Left lung (tissue), 10 donors: ENCODE measurements around the gene MOV10L1. TPM values are rescaled to one million over a fixed set of nuclear protein-coding genes. Genes with fewer than 3 reads are reported as not detected.

Experiments used
- ATAC-seq: fragments of 200-7000 bp; cut with Tn5 transposase; one replicate; pipeline ENCODE4 v1.9.1; 2020; ENCODE audit warnings: moderate library complexity
- DNase-seq, 4 donors: peaks; one replicate each; pipeline ENCODE4 v3.0.0-alpha.2; 2013 to 2020
- H3K27ac ChIP-seq, 2 donors: fragments of 200-600 bp; sonication (generic) in 1 of 2; one replicate each; pipeline versions ENCODE4 v1.5.0 to v1.8.0; 2020 to 2021
- H3K27me3 ChIP-seq, 2 donors: fragments of 200-600 bp; sonication (generic) in 1 of 2; one replicate each; pipeline versions ENCODE4 v1.5.0 to v1.8.0; 2020 to 2021
- H3K36me3 ChIP-seq, 2 donors: fragments of 200-600 bp; sonication (generic) in 1 of 2; one replicate each; pipeline versions ENCODE4 v1.5.0 to v1.8.0; 2020 to 2021
- H3K4me1 ChIP-seq, 2 donors: fragments of 200-600 bp; one replicate each; pipeline ENCODE4 v1.8.0; 2021
- H3K4me3 ChIP-seq, 2 donors: fragments of 200-600 bp; sonication (generic) in 1 of 2; one replicate each; pipeline versions ENCODE4 v1.5.0 to v1.8.0; 2020 to 2021; ENCODE audit warnings: mild to moderate bottlenecking in 1 of 2
- H3K9me3 ChIP-seq, 2 donors: fragments of 200-600 bp; sonication (generic) in 1 of 2; one replicate each; pipeline versions ENCODE4 v1.5.0 to v1.8.0; 2020 to 2021
- intact Hi-C, 2 donors: fragments of 100-400 bp; cut with DNase I; formaldehyde crosslinking; loops; one replicate each; pipeline versions ENCODE4 v1.11.2 to v1.14.2; 2022
- polyA plus RNA-seq, 6 donors: library from polyadenylated mRNA; unstranded; fragments of 120-200 nt; gene quantifications; one replicate each; pipeline ENCODE4 v1.2.1, GENCODE V29; 2013; ENCODE audit not compliant: insufficient read length in 6 of 6
- total RNA-seq, 2 donors: library from RNA; stranded (reverse); fragmentation: NEBNext Ultra II Directional; extraction: Animal tissue kit (Norgen Biotek cat#: 25700); gene quantifications; one replicate each; pipeline ENCODE4 v1.2.1, GENCODE V29; 2021
- TF ChIP-seq, protein P1 (sequence below), 2 donors: fragments of 200-600 bp; sonication (generic) in 1 of 2; IDR thresholded peaks; one replicate each; pipeline versions ENCODE4 v1.5.0 to v1.8.0; 2021; ENCODE audit warnings: antibody characterized with exemption in 2 of 2
- donor health status: DM: no; HTN: yes; CAD: no.
- donor health status: DM: no; HTN: no; CAD: no.

Gene MOV10L1
- total and polyA plus RNA-seq, 8 donors, result 0.37 to 4.7 (median 2.2) TPM

GRCh38 chr22:50138988-50139387 lies 49.2 kb downstream of the MOV10L1 start:
- H3K27me3 ChIP-seq, result peaks cover 0 to 15% of the 10 kb centered on the region in 2 donors
- no peaks in the 10 kb centered on the region for H3K36me3 ChIP-seq
- TF ChIP-seq, protein P1, sequence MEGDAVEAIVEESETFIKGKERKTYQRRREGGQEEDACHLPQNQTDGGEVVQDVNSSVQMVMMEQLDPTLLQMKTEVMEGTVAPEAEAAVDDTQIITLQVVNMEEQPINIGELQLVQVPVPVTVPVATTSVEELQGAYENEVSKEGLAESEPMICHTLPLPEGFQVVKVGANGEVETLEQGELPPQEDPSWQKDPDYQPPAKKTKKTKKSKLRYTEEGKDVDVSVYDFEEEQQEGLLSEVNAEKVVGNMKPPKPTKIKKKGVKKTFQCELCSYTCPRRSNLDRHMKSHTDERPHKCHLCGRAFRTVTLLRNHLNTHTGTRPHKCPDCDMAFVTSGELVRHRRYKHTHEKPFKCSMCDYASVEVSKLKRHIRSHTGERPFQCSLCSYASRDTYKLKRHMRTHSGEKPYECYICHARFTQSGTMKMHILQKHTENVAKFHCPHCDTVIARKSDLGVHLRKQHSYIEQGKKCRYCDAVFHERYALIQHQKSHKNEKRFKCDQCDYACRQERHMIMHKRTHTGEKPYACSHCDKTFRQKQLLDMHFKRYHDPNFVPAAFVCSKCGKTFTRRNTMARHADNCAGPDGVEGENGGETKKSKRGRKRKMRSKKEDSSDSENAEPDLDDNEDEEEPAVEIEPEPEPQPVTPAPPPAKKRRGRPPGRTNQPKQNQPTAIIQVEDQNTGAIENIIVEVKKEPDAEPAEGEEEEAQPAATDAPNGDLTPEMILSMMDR (IDR thresholded peaks at IDR 0.05), result no peak
- no peak overlapping the region for H3K27ac ChIP-seq
- H3K4me3 ChIP-seq, result no peak overlapping the region
- no peak for DNase-seq
- ATAC-seq, result no peak
- H3K9me3 ChIP-seq, result no peaks in the 10 kb centered on the region
- peaks cover 0 to 8% of the 10 kb centered on the region in 2 donors for H3K4me1 ChIP-seq
- intact Hi-C loops, result no loop called here

DNA sequence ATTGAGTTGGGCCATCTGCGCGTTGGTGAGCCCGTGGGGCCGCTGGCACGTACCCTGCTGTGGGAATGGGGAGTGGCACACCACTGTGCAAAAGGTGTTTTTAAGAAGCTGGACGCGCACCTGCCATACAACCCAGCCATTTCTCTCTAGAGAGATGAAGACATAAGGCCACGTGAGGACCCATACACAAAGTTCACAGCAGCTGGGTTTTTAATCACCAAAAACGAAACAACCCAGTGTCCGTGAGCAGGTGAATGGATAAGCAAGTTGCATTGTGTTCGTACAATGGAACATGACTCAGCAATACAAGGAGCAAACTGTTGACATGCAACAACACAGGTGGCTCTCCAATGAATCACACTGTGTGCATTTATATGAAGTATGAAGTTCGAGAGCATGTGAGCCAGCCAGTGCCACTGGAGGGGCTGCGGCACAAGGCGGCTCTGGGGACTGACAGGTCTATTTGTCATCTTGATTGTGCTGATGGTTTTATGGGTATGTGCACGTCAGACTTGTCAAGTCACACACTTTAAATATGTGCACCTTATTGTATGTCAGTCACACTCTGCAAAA lies 50.1 kb downstream of the MOV10L1 start:
- no peak overlapping the region for H3K4me3 ChIP-seq
- intact Hi-C loops, result no loop called here
- ATAC-seq, result no peak

DNA sequence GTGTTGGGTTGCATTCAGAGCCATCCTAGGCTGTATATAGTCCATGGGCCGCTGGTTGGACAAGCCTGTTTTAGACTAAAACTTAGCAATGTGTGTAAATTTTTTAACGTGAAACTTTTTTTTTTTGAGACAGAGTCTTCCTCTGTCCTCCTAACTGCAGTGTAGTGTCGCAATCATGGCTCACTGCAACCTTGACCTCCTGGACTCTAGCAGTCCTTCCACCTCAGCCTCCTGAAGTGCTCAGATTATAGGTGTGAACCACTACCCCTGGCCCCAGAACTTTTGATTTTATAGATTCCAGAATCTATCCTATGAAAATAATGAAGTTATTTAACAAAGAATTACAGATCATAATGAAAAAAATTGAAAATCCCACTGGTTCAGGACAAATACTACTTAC lies 50.8 kb downstream of the MOV10L1 start:
- ATAC-seq, result no peak
- Histone ChIP-seq H3K9me3 (no peaks in the 10 kb centered on the region), H3K27ac (no peak overlapping the region), H3K27me3 (peaks cover 0 to 16% of the 10 kb centered on the region in 2 donors), H3K4me1 (peaks cover 0 to 8% of the 10 kb centered on the region in 2 donors), H3K36me3 (no peaks in the 10 kb centered on the region), H3K4me3 (no peak overlapping the region)
- TF ChIP-seq, protein P1 (IDR thresholded peaks at IDR 0.05), result no peak
- DNase-seq, result no peak
- intact Hi-C loops, result no loop called here

More for the DNA sequence above, 50.1 kb downstream of the MOV10L1 start:
- no peak overlapping the region for H3K27ac ChIP-seq
- TF ChIP-seq, protein P1 (IDR thresholded peaks at IDR 0.05), result no peak
- peaks cover 0 to 15% of the 10 kb centered on the region in 2 donors for H3K27me3 ChIP-seq
- no peak for DNase-seq
- H3K36me3 ChIP-seq, result no peaks in the 10 kb centered on the region
- H3K4me1 ChIP-seq, result peaks cover 0 to 8% of the 10 kb centered on the region in 2 donors
- H3K9me3 ChIP-seq, result no peaks in the 10 kb centered on the region

DNA sequence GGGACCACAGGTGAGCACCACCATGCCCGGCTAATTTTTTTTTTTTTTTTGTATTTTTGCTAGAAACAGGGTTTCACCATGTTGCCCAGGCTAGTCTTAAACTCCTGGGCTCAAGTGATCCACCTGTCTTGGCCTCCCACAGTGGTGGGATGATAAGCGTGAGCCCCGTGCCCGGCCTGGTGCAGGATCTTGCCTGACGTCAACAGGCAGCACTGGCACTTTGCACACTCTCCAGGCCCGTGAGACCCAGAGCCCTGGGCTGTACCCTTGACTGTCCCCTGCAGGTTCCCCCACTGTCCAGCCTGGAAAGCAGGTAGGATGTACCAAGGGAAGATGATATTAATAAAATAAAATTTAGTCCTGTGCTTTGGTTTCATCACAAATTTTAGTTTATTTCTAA lies 51.7 kb downstream of the MOV10L1 start:
- no peak for ATAC-seq

DNA sequence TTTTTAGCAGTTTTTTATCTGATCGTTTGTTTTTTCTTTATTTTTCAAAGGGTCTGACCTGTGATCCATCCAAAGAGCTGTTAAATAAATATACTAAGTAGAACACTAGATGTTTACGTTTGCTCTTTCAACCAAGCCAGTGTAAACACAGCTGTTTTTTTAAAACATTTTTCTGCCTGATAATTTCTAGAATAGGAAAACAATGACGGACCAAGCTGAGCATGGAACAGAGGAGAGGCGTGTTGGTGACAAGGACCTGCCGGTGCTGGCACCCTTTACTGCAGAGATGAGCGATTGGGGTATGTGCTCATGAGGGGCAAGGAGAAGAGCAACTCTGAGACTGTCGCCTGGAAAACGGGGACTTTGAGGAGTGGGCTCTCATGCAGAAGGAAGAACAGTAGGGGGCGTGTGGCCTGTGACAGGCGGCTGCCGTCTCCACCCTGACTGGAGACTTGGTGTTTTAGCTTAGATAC lies 52.1 kb downstream of the MOV10L1 start:
- TF ChIP-seq, protein P1 (IDR thresholded peaks at IDR 0.05), result no peak
- H3K4me1 ChIP-seq, result peaks cover 4 to 16% of the 10 kb centered on the region in 2 donors
- H3K9me3 ChIP-seq, result no peaks in the 10 kb centered on the region
- H3K4me3 ChIP-seq, result no peak overlapping the region
- intact Hi-C loops, result no loop called here
- no peak overlapping the region for H3K27ac ChIP-seq
- ATAC-seq (peak; percentile 8), DNase-seq (peak in 2 of 4 donors; percentile 77 to 80)
- peaks cover 0 to 26% of the 10 kb centered on the region in 2 donors for H3K27me3 ChIP-seq
- H3K36me3 ChIP-seq, result no peaks in the 10 kb centered on the region

More for the DNA sequence above, 51.7 kb downstream of the MOV10L1 start:
- Histone ChIP-seq H3K9me3 (no peaks in the 10 kb centered on the region), H3K36me3 (no peaks in the 10 kb centered on the region), H3K27ac (no peak overlapping the region), H3K4me1 (peaks cover 2 to 12% of the 10 kb centered on the region in 2 donors), H3K27me3 (peaks cover 0 to 24% of the 10 kb centered on the region in 2 donors), H3K4me3 (no peak overlapping the region)
- intact Hi-C loops, result no loop called here
- DNase-seq, result no peak
- TF ChIP-seq, protein P1 (IDR thresholded peaks at IDR 0.05), result no peak
